ENCODE measurements around the gene HBB.

The HBB gene

DNA sequence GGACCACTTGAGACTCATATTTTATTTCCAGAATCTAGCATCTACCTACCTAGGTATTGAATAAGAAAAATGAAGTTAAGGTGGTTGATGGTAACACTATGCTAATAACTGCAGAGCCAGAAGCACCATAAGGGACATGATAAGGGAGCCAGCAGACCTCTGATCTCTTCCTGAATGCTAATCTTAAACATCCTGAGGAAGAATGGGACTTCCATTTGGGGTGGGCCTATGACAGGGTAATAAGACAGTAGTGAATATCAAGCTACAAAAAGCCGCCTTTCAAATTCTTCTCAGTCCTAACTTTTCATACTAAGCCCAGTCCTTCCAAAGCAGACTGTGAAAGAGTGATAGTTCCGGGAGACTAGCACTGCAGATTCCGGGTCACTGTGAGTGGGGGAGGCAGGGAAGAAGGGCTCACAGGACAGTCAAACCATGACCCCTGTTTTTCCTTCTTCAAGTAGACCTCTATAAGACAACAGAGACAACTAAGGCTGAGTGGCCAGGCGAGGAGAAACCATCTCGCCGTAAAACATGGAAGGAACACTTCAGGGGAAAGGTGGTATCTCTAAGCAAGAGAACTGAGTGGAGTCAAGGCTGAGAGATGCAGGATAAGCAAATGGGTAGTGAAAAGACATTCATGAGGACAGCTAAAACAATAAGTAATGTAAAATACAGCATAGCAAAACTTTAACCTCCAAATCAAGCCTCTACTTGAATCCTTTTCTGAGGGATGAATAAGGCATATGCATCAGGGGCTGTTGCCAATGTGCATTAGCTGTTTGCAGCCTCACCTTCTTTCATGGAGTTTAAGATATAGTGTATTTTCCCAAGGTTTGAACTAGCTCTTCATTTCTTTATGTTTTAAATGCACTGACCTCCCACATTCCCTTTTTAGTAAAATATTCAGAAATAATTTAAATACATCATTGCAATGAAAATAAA lies 2.1 kb downstream of the HBB start:
- DNase-seq = no peak

DNA sequence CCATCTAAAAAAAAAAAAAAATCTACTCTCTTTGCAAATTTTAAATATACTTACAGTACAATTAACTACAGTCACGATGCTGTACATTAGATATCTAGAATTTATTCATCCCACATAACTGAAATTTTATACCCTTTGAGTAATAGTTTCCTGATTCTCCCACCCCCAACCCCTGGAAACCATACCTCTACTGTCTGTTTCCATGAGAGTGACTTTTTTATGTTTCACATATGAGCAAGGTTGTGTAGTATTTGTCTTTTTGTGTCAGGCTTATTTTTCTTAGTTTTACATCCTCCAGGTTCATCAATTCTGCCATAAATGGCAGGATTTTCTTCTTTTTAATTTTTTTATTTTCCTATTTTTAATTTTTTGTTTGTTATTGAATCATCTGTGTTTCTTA lies 3.2 kb downstream of the HBB start:
- DNase-seq = no peak

GRCh38 chr11:5223146-5223545 lies 3.7 kb downstream of the HBB start:
- no peak for DNase-seq

DNA sequence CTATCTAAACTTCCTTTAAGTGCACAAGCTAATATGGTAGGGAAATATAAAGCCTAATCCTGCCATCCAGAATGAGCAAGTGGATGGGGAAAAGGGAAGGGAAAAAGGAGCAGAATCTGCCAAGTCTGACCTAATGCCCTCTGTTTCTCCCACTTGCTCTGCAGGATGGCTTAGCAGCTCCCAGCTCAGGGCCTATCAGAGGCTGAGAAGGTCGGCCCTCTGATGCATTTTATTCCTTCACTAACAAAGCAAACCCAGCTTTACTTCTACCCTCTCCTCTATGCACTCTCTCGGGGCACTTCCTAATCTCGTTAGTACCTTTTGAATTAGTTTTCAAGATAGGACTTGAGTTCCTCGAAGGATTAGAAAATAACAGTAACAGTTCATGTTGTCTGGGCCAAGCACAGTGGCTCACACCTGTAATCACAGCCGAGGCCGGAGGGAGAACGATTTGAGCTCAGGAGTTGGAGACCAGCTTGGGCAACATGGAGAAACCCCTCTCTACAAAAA lies 16.4 kb downstream of the HBB start:
- DNase-seq = no peak

DNA sequence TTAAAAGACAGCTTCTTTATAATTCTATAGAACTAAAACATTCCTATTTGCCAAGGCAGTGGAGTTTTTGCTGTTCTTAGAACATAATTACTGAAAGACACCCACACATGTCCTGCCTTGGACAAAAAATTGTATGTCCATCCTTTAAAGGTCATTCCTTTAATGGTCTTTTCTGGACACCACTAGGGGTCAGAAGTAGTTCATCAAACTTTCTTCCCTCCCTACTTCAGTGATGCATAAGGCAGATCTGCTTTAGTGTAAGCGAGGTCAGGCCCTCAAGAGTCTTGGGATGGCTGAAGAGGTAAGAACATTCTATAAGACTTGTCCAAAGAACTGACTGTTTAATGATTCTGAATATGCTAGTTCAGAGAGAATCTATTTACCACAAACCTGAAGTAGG lies 22.1 kb downstream of the HBB start:
- peak; percentile 38 for DNase-seq

DNA sequence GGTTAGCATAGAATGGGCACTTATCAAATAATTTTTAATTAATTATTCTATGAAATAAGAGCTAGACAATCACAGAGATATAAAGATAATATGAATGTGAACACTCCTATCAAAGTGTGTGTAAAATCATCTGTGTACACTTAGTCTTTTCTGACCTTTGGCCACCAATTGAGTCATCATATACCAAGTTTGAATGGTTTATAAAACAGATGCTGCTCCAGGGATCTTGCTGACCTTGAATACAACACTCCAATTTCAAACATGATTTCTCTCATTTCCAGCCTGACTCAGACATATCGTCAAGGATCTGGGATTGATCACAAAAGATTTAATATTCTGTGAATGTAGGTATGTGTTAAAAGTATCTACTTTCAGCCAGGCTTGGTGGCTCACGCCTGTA lies 23.5 kb downstream of the HBB start:
- no peak for DNase-seq

DNA sequence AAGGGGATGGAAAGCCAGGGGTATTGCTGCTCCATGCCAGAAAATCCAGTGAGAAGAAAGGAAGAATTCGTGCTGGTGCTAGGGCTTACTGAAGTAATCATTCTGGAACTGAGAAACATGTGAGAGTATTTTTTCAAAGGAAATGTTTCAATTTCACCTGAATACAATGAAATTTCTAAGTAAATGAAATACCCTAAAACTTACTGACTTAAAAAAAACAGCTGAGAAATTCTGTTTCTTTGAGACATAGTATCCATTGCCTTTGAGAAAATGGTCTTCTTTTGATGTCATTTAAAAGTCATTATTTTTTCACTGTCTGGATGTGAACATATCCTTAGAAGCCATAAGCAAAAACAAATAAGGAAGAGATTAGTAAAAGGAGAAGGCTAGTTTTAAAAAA lies 26.3 kb downstream of the HBB start, which contains the start of gene OR51V1:
TSS of gene OR51V1 (minus strand) at position 101 of the 400 bp plus-strand sequence. CDS start at position 101, 0 bp downstream.
- DNase-seq = no peak

DNA sequence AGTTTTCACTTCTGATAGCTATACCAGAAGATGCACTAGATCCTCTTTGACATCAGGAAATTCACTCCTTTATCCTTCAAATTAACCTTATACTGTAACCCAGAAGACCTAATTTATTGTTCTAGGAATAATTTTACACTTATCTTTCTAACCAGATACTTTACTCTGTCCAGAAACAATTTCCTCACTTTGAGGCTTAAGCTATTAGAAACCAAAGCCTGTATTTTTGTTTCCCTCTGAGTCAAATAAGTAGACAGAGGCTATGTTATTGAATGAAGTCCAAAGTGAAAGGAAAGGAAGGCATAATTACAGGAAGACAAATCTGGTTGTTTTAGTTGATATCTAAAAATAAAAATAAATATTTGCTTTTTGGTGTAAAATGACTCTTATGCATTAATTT lies 28.6 kb downstream of the HBB start:
- DNase-seq = no peak

GRCh38 chr11:5197536-5197935 lies 29.3 kb downstream of the HBB start:
- DNase-seq = no peak

DNA sequence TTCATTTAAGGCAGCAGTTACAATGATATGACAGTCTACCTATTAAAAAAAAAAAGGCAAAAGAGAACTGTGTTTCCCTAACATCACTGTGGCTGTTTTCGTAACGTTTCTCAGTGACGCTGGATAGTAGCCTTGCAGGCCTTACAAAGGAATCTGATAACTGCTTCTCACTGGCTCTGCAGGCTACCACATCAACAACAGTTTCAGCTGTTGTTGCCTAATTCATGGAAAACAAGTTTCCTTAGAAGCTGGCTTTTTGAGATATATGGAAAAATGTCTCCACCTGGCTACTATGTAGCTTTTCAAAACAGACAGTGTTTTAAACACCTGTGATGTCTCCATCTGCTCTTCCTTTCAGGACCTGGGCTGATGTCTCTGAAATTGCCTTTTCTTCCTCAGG lies 30.1 kb downstream of the HBB start:
- no peak for DNase-seq

GRCh38 chr11:5196067-5196466 lies 30.8 kb downstream of the HBB start:
- DNase-seq = no peak

DNA sequence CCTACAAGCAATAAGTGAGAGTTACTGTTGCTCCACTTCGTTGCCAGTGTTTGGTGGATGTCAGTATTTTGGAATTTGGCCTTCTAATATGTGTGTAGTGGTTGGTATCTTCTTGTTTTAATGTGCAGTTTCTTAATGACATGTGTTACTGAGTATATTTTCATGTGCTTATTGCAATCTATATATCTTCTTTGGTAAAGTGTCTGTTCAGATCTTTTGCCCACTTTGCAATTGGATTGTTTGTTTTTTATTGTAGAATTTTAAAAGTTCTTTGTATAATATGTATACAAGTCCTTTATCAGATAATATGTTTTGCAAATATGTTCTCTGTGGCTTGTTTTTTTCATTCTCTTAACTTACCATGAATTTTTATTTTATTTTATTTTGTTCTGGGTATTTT lies 34.1 kb downstream of the HBB start:
- DNase-seq = no peak

GRCh38 chr11:5188201-5188600 lies 38.7 kb downstream of the HBB start:
- no peak for DNase-seq

- DNase-seq = no peak
These were observed 48.6 kb downstream of the HBB start for GRCh38 chr11:5178046-5178837.

Data from NCI-H69 (cell line).